Dermis blood vessel endothelial cell (primary cell): ENCODE measurements around the gene NELFE. TPM values are rescaled to one million over a fixed set of nuclear protein-coding genes. Genes with fewer than 3 reads are reported as not detected.
"Not testable (repeated sequence)": the region's sequence is repeated elsewhere in the genome, so short reads cannot be mapped to it uniquely, and the experiment has no call there.

Experiments used
- DNase-seq: peaks from one replicate; pipeline ENCODE4 v3.0.0; 2010
- total RNA-seq: library from RNA; depleted of rRNA; stranded (reverse); fragments of >200 nt; gene quantifications from 2 replicates; pipeline ENCODE4 v1.2.3, GENCODE V29; 2014

Gene NELFE
- total RNA-seq, 1 donor from 2014 or later = 111 TPM

GRCh38 chr6:31948753-31949413 lies 9.9 kb downstream of the NELFE start:
- DNase-seq = no peak

GRCh38 chr6:31948306-31948705 lies 10.5 kb downstream of the NELFE start:
- DNase-seq = no peak

- DNase-seq = no peak
These were observed 10.9 kb downstream of the NELFE start for GRCh38 chr6:31947864-31948263.

GRCh38 chr6:31947070-31947675 lies 11.6 kb downstream of the NELFE start:
- no peak for DNase-seq

- DNase-seq = no peak
These were observed 12.3 kb downstream of the NELFE start for GRCh38 chr6:31946370-31946885.

- DNase-seq = peak; percentile 51
These were observed 13.0 kb downstream of the NELFE start, which contains the start of gene CFB for GRCh38 chr6:31945507-31946369. TSS of gene CFB (plus strand) at chr6:31946095. CDS start at chr6:31946222, 127 bp downstream.

GRCh38 chr6:31945154-31945506 lies 13.6 kb downstream of the NELFE start:
- DNase-seq = no peak

GRCh38 chr6:31943742-31944141 lies 15.0 kb downstream of the NELFE start:
- no peak for DNase-seq

GRCh38 chr6:31940256-31940664 lies 18.5 kb downstream of the NELFE start:
- no peak for DNase-seq

- no peak for DNase-seq
These were observed 22.9 kb downstream of the NELFE start for GRCh38 chr6:31935823-31936222.

GRCh38 chr6:31935021-31935420 lies 23.8 kb downstream of the NELFE start:
- DNase-seq = no peak

GRCh38 chr6:31933537-31933936 lies 25.2 kb downstream of the NELFE start:
- DNase-seq = no peak

- DNase-seq = not testable (repeated sequence)
These were observed 26.6 kb downstream of the NELFE start for GRCh38 chr6:31932137-31932536.

- DNase-seq = no peak
These were observed 27.8 kb downstream of the NELFE start for GRCh38 chr6:31930962-31931361.

- no peak for DNase-seq
These were observed 30.2 kb downstream of the NELFE start for GRCh38 chr6:31928672-31928939.

GRCh38 chr6:31927863-31928671 lies 30.7 kb downstream of the NELFE start:
- no peak for DNase-seq

GRCh38 chr6:31927242-31927862 lies 31.4 kb downstream of the NELFE start, which contains the start of gene C2:
TSS of gene C2 (plus strand) at chr6:31927717. CDS start at chr6:31927753, 36 bp downstream.
- DNase-seq = no peak

- DNase-seq = peak; percentile 19
These were observed 35.8 kb downstream of the NELFE start for GRCh38 chr6:31922942-31923341.

- DNase-seq = no peak
These were observed 38.0 kb downstream of the NELFE start for GRCh38 chr6:31920811-31921210.

- no peak for DNase-seq
These were observed 39.0 kb downstream of the NELFE start for GRCh38 chr6:31919624-31920303.

- no peak for DNase-seq
These were observed 40.6 kb downstream of the NELFE start for GRCh38 chr6:31918069-31918720.
